Karpas-422 (cell line): ENCODE measurements around the gene ARHGEF1. TPM values are rescaled to one million over a fixed set of nuclear protein-coding genes. Genes with fewer than 3 reads are reported as not detected.
"Not testable (repeated sequence)": the region's sequence is repeated elsewhere in the genome, so short reads cannot be mapped to it uniquely, and the experiment has no call there.

ENCODE experiments used
- DNase-seq: peaks from one replicate; pipeline ENCODE4 v3.0.0-alpha.2; 2015
- H2AFZ ChIP-seq: fragments of 200-600 bp; sonication (generic); 2 replicates; pipeline ENCODE4 v1.6.1; 2014; ENCODE audit warnings: antibody characterized with exemption, low read length, mixed read lengths
- H3K27ac ChIP-seq: fragments of 200-600 bp; sonication (generic); 2 replicates; pipeline ENCODE4 v1.5.1; 2014; ENCODE audit warnings: mild to moderate bottlenecking, low read length, moderate library complexity
- H3K27me3 ChIP-seq: fragments of 200-600 bp; sonication (generic); 2 replicates; pipeline ENCODE4 v1.6.1; 2014; ENCODE audit warnings: low read length, mixed read lengths
- H3K36me3 ChIP-seq: fragments of 200-600 bp; sonication (generic); 2 replicates; pipeline ENCODE4 v1.6.1; 2014; ENCODE audit warnings: low read length, mixed read lengths; ENCODE audit not compliant: insufficient read depth
- H3K4me1 ChIP-seq: fragments of 200-600 bp; sonication (generic); 2 replicates; pipeline ENCODE4 v1.6.1; 2014; ENCODE audit warnings: mild to moderate bottlenecking, low read length, mixed read lengths
- H3K4me2 ChIP-seq: fragments of 200-600 bp; sonication (generic); 2 replicates; pipeline ENCODE4 v1.6.1; 2014; ENCODE audit warnings: low read length, low read depth, mild to moderate bottlenecking; ENCODE audit not compliant: poor library complexity, severe bottlenecking
- H3K4me3 ChIP-seq: fragments of 200-600 bp; sonication (generic); 2 replicates; pipeline ENCODE4 v1.5.1; 2014; ENCODE audit warnings: mild to moderate bottlenecking, antibody characterized with exemption, low read length, mixed read lengths
- H3K79me2 ChIP-seq: fragments of 200-600 bp; sonication (generic); 2 replicates; pipeline ENCODE4 v1.6.1; 2014; ENCODE audit warnings: mild to moderate bottlenecking, low read length, mixed read lengths
- H3K9ac ChIP-seq: fragments of 200-600 bp; sonication (generic); 2 replicates; pipeline ENCODE4 v1.6.0; 2014; ENCODE audit warnings: low read length
- H3K9me2 ChIP-seq: fragments of 200-600 bp; sonication (generic), shearing (Covaris generic); replicated peaks from 2 replicates; pipeline ENCODE4 v1.6.0; 2014; ENCODE audit warnings: mild to moderate bottlenecking, low read length, moderate library complexity; ENCODE audit not compliant: insufficient read depth
- H3K9me3 ChIP-seq: fragments of 300-700, 200-600 bp; sonication (generic); 2 replicates; pipeline ENCODE4 v1.6.1; 2014; ENCODE audit warnings: low read length, mixed read lengths
- H4K20me1 ChIP-seq: fragments of 200-600 bp; sonication (generic); 2 replicates; pipeline ENCODE4 v1.6.1; 2014; ENCODE audit warnings: mild to moderate bottlenecking, antibody characterized with exemption, low read length, low read depth; ENCODE audit not compliant: insufficient read depth
- total RNA-seq: library from RNA; depleted of rRNA; stranded (reverse); fragments of >200 nt; shearing (Covaris generic); gene quantifications from 2 replicates; pipeline ENCODE4 v1.2.3, GENCODE V29; 2014; ENCODE audit warnings: low replicate concordance

ARHGEF1 gene
- total RNA-seq, 1 experiment from 2014 or later: 137 TPM

GRCh38 chr19:41936416-41936850, 53.4 kb downstream of the ARHGEF1 start:
- Histone ChIP-seq H3K4me1 (peaks cover 77% of the 10 kb centered on the region), H3K36me3 (no peaks in the 10 kb centered on the region), H3K27ac (peak overlapping the region; percentile 87), H3K4me3 (no peak overlapping the region), H3K79me2 (no peaks in the 10 kb centered on the region), H3K4me2 (peak overlapping the region; percentile 56), H3K9me3 (no peaks in the 10 kb centered on the region), H3K9ac (peak overlapping the region; percentile 74), H3K9me2 (no peaks in the 10 kb centered on the region), H3K27me3 (no peaks in the 10 kb centered on the region), H4K20me1 (no peaks in the 10 kb centered on the region), H2AFZ (no peak overlapping the region)
- DNase-seq: no peak

DNA sequence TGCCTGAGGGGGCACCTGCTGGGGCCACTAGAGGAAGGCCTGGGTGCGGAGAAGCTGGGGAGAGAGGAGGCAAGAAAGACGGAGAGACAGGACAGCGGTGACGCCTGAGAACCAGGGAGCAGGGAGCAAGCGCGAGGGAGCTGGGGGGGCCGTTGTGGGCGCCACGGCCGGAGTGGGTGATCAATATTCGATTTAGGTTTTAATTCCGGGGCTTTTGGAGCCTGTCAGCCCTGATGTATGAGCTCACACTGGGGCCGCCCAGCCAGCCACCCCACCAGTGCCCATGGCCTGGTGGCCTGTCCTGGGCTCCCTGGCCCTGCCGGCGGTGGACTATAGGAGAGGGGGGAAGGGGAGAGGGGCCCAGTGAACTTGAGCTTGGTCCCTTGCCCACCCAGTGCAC, 54.0 kb downstream of the ARHGEF1 start:
- Histone ChIP-seq H3K36me3 (no peaks in the 10 kb centered on the region), H3K9me3 (no peaks in the 10 kb centered on the region), H3K79me2 (no peaks in the 10 kb centered on the region), H3K27ac (peak overlapping the region; percentile 87), H3K4me1 (peaks cover 76% of the 10 kb centered on the region), H3K9ac (peak overlapping the region; percentile 74), H2AFZ (no peak overlapping the region), H4K20me1 (no peaks in the 10 kb centered on the region), H3K27me3 (no peaks in the 10 kb centered on the region), H3K9me2 (no peaks in the 10 kb centered on the region), H3K4me3 (no peak overlapping the region; the same call in 1 of the 2 replicates), H3K4me2 (peak overlapping the region; percentile 56)
- no peak for DNase-seq

GRCh38 chr19:41937525-41938468, 54.8 kb downstream of the ARHGEF1 start:
- Histone ChIP-seq H3K9me2 (no peaks in the 10 kb centered on the region), H3K36me3 (no peaks in the 10 kb centered on the region), H2AFZ (no peak overlapping the region), H3K79me2 (no peaks in the 10 kb centered on the region), H3K4me2 (peak overlapping the region; percentile 56), H3K27me3 (no peaks in the 10 kb centered on the region), H3K9ac (peak overlapping the region; percentile 74), H3K9me3 (no peaks in the 10 kb centered on the region), H3K4me1 (peaks cover 73% of the 10 kb centered on the region), H3K4me3 (peak overlapping the region; percentile 46; the same call in 1 of the 2 replicates), H3K27ac (peak overlapping the region; percentile 87), H4K20me1 (no peaks in the 10 kb centered on the region)
- peak; percentile 75 for DNase-seq

- H3K27ac ChIP-seq: peak overlapping the region; percentile 95
- H4K20me1 ChIP-seq, H3K9me2 ChIP-seq, H3K79me2 ChIP-seq, DNase-seq, H3K27me3 ChIP-seq, H3K9me3 ChIP-seq, H3K36me3 ChIP-seq, H2AFZ ChIP-seq: not testable (repeated sequence)
- H3K9ac ChIP-seq: peak overlapping the region; percentile 99
- H3K4me2 ChIP-seq: peak overlapping the region; percentile 98
- H3K4me1 ChIP-seq: peaks cover 76% of the 10 kb centered on the region
- H3K4me3 ChIP-seq: peak overlapping the region; percentile 86; the same call in 1 of the 2 replicates
Observed at GRCh38 chr19:41939209-41939608, 56.2 kb downstream of the ARHGEF1 start.

DNA sequence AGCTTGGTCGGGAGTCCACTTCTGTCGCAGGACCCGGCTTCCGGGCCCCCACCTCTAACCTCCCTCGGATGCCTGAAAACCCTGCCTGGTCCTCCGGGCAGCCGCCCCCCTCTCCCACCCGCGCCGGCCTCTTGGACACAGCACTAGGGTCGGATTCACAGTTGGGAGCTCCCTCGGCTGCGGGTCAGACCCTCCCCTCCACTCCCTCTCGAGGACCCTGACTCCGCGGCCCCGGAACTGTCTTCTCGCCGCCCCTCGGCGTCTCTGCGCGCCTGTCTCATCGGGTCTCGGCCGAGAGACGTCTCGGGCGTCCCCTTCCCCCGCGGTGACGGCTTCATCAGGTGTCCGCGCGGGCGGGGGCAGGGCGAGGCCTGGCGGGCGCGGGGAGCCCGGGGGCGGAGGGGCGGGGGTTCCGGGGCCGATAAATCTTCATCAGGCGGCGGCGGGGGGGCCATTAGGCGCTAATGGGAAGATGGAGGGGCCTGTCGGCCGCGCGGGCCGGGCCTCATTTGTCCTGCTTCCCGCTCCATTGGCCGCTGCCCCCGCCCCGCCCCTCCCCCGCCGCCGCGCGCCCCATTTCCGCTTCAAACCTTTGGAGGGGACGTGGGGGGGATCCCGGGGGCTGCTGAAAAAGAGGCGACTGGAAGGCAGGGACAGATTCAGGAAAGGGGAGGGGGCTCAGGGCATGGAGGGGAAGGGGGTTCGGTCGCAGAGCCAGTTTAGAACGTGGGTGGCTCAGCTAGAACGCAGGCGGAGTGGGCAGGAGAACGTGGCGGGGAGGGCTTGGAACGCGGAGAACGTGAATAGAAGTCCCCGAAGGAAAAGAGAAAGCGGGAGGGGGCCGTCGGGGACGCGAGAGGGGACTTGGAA, 57.1 kb downstream of the ARHGEF1 start:
- Histone ChIP-seq H3K79me2 (no peaks in the 10 kb centered on the region), H3K4me3 (peak overlapping the region; percentile 86), H4K20me1 (no peaks in the 10 kb centered on the region), H3K4me1 (peaks cover 76% of the 10 kb centered on the region), H3K4me2 (peak overlapping the region; percentile 98), H2AFZ (0 out of 2 replicates have a peak overlapping the region, but pooled peaks have one; percentile 52), H3K9me3 (no peaks in the 10 kb centered on the region), H3K9ac (peak overlapping the region; percentile 99), H3K36me3 (no peaks in the 10 kb centered on the region), H3K27me3 (no peaks in the 10 kb centered on the region), H3K27ac (peak overlapping the region; percentile 95), H3K9me2 (no peaks in the 10 kb centered on the region)
- peak; percentile 89 for DNase-seq

- no peaks in the 10 kb centered on the region for H3K27me3 ChIP-seq
- peak overlapping the region; percentile 52; the same call in 1 of the 2 replicates for H2AFZ ChIP-seq
- no peaks in the 10 kb centered on the region for H4K20me1 ChIP-seq
- H3K4me2 ChIP-seq: peak overlapping the region; percentile 93
- peak overlapping the region; percentile 95 for H3K27ac ChIP-seq
- H3K4me3 ChIP-seq: peak overlapping the region; percentile 86
- no peak for DNase-seq
- no peaks in the 10 kb centered on the region for H3K9me3 ChIP-seq
- H3K4me1 ChIP-seq: peaks cover 79% of the 10 kb centered on the region
- H3K9ac ChIP-seq: peak overlapping the region; percentile 99
- H3K36me3 ChIP-seq: no peaks in the 10 kb centered on the region
- H3K9me2 ChIP-seq: no peaks in the 10 kb centered on the region
- no peaks in the 10 kb centered on the region for H3K79me2 ChIP-seq
Observed at GRCh38 chr19:41940731-41941409, 57.9 kb downstream of the ARHGEF1 start.

DNA sequence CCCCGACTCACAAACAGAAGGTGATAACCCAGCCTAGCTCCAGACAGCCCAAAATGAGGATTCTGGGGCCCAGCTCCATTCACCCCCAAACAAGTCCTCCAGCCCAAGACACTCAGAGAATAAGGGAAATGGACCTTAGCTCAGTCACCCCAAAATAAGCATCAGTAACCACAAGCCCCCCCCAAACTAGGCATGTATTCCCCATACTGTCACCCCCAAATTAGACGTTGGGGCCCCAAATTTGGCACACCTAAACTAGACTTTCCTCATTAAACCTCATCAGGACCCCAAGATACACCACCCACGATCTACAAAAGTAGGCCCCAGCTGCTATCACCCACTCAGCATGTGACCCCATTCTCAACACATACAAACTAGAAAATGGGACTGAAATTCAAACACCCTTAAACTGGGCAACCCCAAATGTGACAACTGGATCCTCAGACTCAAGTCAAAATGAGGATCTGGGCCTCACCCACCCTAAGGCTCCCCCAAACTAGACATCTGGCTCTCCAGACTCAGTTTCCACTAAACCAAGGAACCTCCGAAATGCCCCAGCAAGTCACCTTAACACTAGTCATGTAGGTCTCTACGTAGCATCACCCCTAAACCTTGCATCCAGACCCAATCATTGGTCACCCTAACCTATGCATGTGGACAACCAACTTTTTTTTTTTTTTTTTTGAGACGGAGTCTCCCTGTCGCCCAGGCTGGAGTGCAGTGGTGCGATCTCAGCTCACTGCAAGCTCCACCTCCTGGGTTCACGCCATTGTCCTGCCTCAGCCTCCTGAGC, 58.6 kb downstream of the ARHGEF1 start:
- Histone ChIP-seq H3K27me3 (no peaks in the 10 kb centered on the region), H2AFZ (no peak overlapping the region; the same call in 1 of the 2 replicates), H3K9ac (peak overlapping the region; percentile 99), H3K79me2 (no peaks in the 10 kb centered on the region), H3K4me2 (peak overlapping the region; percentile 93), H4K20me1 (no peaks in the 10 kb centered on the region), H3K27ac (peak overlapping the region; percentile 95), H3K9me2 (no peaks in the 10 kb centered on the region), H3K4me3 (peak overlapping the region; percentile 86; the same call in 1 of the 2 replicates), H3K9me3 (no peaks in the 10 kb centered on the region), H3K4me1 (peaks cover 79% of the 10 kb centered on the region), H3K36me3 (no peaks in the 10 kb centered on the region)
- DNase-seq: peak; percentile 67
